Colon (tissue), 2 donors: ENCODE measurements around the gene LARGE2.

Experiments
- FAIRE-seq: peaks from 2 replicates; lab custom pipeline; 2012; peaks lifted over from hg19 to GRCh38; lab: Jason Lieb, UNC
- donor health status: control.
- donor health status: control.

Gene LARGE2

DNA sequence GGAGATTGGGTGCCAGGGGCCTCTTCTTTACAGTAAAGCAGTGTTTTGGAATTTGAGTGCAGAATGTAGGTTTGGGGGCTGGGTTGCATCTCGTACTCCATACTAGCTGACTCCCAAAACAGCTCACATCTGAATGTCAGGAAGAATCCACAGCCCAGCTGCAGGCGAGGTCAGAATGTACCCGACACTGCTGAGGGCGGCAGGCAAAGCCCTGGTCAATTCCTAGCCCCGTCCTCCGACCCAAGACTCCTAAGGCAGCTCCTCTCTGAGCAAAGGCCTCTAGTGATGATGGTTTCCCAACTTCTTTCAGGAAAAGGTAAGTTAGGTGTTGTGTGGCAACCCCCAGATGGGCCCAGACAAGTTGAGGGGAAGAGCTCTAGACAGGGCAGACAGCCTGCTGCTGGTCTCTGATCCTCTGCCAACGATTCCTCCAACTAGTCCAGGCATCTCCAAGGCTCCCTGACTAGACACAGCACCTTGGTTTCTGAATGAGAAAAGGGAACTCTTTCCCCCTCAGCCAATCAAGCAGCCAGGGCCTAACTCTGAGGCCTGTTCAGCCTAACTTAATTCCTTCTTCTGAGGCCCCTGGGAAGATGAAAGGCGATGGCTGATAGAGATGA is 8.6 kb downstream of the LARGE2 start:
- FAIRE-seq: no peak

DNA sequence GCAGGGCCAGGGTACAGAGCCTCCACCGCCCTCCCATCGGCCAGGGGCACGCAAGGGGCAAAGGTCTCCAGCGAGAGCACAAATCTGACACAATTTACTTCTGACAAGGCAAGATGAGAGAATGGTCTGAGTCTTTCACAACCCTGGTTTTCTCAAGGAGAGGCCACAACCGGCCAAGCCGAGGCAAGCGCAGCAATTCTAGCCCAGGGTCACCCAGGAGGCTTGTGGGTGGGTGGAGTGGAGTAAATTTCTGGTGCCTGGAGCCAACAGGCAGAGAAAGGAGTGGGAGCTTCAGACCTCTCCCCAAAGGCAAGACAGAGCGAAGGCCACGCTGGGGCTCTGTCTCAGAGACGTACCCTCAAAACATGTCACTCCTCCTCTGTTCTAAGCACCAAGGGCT is 9.3 kb downstream of the LARGE2 start:
- no peak for FAIRE-seq

DNA sequence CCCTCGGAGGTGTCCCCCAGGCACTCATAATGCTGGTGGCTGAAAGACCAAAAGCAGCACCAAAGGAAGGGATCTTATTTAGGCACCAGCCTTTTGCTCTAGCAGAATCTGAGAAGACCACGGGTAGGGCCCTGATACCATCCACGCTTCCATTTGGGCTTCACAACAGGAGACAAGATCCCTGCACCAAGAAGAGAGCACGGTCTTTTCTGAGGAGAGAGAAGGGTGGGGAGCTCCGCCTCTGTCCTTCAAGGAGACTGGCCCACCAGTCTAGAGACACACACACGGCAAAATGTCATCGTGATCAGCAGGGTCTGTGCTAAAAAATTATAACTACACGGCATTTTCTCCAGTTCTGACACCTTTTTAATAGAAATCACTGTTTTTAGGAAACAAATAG is 9.8 kb downstream of the LARGE2 start:
- FAIRE-seq: no peak

DNA sequence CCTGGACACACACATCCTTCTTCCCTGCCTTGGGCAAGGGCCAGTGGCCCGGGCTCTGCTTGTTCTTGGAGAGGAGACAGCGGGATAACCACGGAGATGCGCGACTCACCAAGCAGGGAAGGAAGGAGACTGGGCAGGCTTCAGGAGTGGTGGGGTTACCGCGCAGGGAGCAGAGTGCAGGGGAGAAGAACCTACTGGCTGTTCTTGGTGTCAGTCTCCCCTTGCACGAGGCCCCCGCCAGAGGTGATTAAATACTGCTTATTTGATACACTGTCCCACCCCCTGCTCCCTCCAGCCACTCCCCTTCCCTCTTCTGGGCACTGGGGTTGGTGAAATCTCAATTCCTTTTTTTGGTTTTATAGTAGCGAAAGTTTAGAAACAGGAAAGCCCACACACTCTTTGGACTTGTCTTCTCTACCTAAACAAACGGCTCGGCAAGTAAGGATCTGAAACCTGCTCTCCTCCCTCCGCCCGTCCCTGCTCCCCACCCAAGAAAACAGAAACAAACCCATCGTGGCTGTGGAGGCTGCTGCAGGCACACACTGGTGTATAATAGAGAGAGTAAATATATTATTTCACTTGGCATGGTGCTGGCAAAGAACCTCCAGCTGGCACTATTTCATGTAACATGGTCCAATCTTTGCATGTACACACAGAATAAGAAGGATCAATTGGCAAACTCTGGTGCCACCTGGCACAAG is 10.8 kb downstream of the LARGE2 start:
- no peak for FAIRE-seq

DNA sequence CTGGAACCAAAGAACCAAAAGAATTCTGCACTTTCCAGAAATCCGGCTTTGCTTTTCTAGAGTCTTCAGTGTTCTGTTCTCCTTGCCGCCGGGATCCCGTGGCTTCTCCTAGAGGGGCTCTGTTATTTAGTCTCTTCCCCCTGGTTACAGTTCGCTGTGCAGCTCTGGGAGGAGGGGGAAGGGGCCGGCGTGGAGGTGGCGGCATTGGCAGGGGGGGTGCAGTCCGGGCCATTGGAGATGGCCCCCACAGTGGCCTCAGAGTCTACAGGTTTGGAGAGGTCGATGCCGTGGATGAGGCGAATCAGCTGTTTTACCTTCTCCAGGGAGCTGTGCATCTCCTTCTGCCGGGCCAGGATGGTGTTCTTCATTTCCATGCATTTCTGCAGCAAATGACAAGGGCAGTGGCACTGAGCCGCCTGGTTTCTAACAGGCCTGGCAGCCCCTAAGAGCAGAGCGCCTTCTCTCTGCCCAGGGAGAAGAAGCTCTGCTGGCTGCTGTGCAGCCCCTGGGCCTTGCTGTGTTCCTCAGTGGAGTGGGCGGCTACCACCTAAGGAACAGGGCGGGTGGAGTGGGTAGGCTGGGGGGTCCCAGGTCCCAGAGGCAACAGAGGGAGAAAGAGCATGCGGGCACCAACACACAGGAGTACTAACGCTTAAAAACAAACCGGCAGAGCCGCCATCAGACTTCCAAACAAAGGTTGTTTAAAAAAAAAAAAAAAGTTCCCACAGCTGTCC is 11.6 kb downstream of the LARGE2 start:
- no peak for FAIRE-seq

DNA sequence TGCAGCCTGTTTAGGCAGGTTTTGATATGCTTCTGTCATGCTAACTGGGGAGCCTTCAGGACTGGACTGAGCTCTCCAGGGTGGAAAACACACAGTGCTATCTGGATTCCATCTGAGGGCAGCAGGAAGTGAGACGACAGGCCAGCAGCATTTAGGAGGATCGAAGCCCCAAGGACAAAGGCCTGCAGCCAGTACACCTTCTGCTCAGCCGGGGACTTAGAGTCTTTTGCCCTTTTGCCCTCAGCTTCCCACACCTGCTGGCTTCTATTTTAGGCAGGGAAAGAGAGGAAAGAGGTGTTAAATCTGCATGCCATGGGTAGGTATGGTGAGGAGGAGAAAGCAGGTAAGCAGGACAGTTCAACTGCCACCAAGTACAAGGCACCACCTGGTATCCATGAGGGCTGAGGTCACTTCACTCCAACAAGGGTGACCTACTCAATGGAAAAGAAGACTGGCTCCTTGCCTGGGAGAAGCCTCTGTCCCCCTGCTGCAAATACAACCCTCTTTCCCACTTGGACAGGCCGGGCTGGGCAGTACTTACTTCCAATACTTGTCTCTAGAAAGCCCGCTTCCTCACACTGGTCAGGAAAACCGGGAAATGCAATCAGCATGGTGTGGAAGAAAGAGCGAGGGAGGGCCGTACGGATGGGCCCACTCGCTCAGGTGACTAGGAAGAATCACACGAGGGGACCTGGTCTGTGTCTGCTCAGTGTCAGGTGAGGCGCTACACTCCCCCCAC is 12.3 kb downstream of the LARGE2 start:
- no peak for FAIRE-seq

DNA sequence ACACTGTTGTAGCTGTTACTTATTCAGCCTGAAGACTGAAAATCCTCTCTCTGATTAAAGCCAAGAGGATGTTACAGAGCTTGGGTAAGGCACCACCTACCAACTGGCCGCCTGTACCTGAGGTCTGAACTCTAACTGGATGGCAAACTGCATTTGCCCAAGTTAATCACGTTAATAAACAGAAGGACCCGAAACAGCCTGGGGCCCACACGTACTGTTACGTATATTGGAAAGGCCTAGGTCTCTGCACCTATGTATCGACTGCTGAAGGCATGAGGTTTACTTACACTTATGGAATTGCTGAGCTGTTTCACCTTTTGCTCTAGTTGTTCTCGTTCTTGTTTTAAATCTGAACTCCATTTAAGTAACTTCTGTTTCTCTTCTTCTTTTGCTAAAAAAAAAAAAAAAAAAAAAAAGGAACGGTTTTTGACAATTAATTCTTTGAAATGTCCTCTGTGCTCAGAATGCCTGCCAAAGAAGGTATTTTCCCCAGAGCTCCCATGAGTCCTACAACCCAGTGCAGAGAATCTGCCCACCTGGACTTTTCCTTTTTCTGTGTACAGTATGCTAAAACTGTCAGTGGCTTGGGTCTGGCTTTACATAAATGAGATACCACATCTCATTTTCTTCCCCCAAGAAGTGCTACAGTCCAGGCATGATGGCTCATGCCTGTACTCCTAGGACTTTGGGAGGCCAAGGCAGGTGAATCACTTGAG is 13.1 kb downstream of the LARGE2 start:
- FAIRE-seq: no peak

DNA sequence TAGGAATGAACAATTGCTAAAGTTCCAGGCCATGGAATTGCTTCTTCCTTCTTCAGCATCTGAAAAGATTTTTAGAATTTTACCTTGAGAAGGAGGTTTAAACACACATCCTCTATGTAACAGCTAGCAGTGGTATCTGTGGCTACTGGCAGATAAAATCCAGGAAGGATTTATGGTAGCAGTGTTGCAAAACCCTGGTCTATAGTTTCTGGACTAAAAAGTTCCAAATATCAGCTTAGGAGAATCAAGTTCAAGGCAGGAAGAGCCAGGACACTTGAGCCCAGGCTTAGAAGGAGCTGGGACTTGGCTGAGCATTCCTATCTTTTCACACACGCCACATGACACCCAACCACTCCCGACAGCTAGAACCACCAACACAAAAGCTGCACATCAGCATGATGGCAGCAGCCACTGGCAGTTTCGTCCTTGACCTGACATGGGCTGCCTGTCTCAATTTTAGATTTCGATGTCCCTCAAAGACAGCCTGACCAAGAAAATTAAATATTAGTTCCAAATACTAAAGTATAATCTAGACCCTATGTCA is 14.1 kb downstream of the LARGE2 start:
- FAIRE-seq: no peak

DNA sequence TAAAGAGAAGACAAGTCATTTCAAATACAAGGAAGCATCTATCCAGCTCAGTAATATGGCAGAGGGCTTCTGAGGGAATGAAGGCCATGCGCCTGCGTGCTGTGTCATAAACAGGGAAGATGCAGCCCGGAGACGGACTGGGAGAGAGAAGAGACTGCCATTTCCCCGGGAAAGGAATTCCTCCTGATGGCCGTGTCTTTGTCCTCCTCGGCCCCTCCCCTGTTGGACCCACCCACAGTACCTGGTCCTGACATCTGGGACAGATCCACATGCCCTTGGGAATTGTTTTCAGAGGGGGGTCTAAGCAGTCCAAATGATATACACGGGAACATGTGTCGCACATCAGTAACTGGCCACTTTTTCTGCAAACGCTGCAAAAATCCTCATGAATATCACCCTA is 15.5 kb downstream of the LARGE2 start:
- no peak for FAIRE-seq

DNA sequence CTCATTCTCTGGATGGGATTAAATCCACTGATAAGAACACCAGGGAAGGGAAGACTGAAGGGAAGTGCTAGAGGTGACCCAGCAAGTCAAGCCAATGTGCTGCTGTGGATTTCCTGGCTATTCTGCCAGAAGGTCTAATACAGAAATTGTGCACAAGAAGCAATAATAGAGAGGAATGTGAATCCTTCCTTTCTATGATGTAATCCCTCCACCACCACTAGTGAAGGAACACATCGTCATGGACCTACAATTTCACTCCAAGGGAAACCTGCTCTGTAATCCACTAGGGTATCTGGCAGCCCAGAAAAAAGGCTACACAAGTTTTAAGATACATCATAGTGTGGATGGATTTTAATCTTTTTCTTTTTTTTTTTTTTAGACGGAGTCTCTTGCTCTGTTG is 17.4 kb downstream of the LARGE2 start:
- no peak for FAIRE-seq

DNA sequence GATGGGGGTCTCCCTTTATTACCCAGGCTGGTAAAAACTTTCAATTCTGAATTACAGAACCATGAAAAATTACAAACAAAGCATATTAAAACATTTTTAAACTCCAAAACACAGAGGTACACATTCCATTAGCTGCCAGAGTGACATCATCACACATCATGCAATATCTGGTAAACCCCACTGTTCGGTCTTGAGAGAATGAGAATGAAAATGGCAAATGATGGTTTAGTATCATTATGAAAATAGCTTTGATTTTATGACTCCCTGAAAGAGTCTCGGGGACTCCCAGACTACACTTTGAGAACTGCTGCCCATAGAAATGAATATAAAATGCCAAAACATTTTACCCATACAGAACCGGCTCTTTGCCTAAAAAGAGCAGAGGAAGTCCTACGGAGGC is 18.8 kb downstream of the LARGE2 start:
- no peak for FAIRE-seq

DNA sequence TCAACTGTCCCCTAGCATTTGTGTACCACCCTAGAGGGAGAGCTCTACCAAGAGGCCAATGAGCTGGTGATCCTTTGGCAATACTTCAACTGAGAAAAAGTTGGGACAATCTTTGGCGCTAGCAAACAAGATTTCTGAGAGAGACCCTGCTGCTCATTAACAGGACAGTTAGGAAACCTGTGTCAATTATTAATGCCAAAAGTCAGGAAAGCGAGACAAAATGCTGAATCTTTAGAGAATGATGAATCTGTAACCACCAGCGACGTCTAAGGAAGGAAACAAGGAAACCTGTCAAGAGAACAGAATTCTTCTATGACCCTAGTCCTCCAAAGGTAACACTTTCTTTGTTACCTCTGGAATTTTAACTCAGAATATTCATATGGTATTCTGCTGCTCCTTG is 19.9 kb downstream of the LARGE2 start:
- FAIRE-seq: no peak

DNA sequence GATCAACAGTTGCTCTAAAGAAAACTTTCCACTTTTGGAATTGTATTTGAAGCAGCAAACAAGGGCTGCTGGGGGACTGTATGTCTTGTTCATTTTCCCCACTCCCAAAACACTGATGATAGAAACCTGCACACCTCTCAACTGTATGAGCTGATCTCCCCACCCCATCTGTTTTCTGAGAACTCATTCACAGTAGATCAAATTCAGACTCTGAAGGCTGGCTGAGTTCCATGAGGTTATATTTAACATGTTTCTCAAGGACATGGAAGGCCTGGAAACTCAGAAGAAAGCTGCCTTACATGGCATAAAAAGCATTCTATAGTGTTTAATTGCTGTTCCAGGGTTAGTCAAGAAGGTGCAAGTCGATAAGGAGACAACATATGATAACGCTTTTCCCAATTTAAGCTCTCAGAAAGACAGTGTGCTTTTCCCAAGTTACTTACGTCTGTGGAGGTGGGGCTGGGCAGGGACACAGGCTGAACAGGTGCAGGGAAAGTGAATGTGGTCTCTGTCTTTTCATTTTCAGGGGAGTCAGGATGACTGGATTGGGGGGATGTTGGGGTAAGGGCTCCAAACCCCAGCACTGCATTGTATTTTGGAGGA is 23.0 kb downstream of the LARGE2 start:
- no peak for FAIRE-seq

DNA sequence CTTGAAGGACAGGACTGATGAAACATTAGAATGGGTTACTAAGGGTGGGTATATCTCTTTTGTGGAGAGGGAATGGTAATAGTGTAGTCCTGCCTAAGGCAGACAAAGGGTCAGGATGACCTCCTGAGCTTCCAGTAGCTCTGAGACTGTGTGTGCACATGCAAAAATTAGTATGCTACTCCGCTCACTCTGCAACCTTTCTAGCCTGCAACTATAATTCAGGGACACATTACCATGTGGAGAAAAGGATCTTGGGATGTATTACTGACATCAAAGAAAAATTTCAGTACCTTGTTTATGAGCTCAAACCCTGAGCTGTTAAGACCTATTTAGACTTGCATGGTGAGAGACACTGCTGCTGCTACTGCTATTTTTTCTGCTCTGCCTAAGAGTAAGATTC is 25.4 kb downstream of the LARGE2 start:
- no peak for FAIRE-seq

DNA sequence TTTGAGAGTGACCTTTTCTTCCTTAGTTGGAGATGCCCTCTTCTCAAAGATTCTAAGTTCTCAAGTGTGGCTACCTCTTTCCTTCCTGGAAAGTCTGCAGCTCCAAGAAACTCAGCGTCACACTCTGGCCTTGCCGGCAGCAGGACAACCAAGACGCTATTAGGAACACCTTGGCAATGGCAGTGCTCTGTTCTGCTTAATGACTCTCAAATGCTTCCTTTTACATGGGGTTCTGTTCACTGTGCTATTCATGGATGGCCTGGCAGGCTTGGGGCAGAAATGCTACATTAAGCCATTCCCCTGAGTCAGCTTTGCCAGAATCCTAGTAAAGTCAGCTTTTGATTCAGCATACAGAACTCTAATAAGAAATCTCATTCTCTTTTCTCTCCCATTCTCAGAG is 25.9 kb downstream of the LARGE2 start:
- no peak for FAIRE-seq

DNA sequence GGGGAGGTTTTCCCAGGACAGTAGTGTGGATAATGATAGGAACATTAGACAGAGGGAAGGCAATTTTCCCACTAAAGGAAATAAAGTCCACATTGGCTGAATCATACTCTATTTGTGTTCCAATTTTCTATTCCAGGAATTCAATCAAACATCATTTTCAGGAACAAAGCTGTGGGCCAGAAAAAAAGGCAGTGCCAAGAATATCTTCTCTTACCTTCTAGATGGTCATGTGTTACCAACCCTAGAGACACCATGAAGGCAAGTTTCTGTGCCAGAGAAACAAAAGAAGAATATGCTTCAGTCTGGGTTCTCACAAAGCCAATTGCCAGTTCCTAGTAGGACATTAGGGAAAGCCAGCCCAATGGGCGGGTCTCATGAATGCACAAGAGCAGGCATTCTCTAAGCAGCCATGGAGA is 27.5 kb downstream of the LARGE2 start:
- FAIRE-seq: no peak

DNA sequence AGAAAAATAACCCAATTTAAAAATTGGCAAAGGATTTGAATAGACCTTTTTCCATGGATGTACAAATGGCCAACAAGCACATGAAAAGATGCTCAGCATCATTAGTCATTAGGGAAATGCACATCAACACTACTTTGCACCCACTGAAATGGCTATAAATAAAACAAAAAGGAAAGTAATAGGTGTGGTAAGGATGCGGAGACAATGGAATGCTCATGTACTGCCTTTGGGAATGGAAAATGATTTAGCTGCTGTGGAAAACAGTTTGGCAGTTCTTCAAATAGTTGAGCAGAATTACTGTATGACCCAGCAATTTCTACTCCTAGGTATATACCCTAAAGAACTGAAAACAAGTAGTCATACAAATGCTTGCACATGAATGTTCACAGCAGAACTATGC is 37.4 kb downstream of the LARGE2 start:
- no peak for FAIRE-seq

DNA sequence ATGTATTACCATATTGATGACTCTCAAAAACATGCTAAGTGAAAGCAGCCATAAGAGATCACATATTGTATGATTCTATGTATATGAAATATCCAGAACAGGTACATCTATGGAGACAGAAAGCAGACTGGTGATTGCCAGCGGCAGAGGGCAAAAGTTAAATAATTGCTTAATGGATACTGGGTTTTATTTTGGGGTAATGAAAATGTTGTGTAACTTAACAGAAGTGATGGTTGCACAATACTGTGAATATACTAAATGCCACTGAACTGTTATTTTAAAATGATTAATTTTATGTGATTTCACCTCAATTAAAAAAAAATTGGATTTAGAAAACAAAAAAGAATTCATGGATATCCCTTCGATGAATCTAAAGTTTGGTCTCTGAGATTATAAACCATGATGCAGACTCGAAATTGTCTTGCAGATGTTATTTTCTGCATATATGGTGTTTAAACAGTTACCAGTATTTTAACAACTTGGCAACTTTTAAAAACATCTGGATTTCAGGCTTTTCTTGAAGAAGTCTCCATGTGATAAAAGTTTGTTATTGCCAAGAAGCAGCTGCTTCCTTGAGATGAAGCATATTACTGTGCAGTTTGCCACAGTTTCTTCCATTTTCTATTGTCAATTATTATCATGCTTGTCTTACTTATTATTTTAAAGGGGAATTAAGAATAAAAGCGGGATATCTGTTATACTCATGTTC is 38.1 kb downstream of the LARGE2 start:
- FAIRE-seq: no peak

DNA sequence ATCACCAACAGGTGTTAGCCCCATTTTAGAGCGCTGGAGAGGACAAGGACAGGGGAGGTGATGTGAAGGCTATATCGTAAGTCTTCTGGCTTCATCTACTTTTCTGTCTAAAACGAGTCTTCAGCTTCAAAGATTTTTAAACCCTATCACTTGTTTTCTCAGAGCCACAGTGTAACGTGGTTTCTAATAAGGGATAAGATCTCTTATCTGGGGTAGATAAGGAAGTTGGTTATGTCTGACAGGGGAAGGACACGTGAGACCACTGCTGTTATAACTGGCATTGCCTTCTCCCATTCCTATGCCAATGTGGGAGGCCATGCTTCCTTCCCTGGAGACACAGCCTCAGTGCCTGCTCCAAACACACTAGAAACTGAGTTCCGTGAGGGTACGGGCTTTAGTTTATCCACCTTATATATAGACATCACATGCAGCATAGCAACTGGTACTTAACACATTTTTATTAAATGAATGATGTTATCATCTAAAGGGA is 39.3 kb downstream of the LARGE2 start:
- FAIRE-seq: no peak

DNA sequence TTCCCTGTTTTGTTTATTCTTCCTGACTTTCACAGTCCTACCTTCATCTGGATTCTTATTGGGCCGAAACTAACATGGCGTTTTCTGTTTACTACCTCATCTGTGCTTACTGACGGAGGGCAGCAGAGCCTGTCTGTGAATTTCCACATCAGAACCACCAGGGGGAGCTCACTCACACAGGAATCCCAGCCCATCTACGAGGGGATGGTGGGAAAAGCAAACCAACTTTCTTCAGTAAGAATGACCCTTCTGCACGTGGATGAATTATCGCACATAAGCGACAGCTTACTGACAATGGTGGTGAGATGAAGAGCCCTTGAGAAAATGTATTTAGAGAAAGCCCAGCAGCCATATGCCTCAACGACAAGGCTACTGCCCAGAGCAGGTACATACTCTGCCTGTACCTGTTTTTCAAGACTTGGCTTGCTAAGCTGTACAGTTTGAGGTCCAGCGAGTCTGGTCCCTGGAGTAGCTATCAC is 42.5 kb downstream of the LARGE2 start:
- no peak for FAIRE-seq

DNA sequence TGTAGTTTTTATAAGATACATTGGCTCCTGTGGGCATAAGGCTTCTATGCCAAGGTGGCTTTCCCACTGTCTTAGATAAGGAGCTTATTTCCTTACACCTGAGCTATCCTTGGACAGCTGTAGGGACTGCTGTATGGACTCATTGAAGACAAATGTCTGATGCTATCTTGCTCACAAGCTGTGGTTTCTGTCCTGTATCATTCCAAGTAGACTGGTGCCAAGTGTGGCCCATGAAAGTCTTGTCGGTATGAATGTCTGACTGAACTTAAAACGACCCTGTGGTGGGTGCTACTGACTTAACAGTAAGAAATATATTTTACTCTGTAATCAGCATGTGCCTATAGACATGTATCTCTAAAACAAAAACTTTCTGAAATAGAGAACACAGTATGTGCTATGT is 45.0 kb downstream of the LARGE2 start:
- no peak for FAIRE-seq
